HEK293 (cell line): ENCODE measurements around the gene GPR4.

ENCODE experiments used
- EGR2 ChIP-seq: fragments of 450-650 bp; formaldehyde crosslinking; IDR thresholded peaks from 2 replicates; pipeline ENCODE4 v1.5.1; 2016; ENCODE audit warnings: low read depth, missing biosample characterization, missing genetic modification characterization
- INSM2 ChIP-seq: fragments of 450-650 bp; formaldehyde crosslinking; IDR thresholded peaks from 2 replicates; pipeline ENCODE4 v1.5.1; 2016; ENCODE audit warnings: missing biosample characterization, missing genetic modification characterization
- KLF17 ChIP-seq: fragments of 450-650 bp; formaldehyde crosslinking; IDR thresholded peaks from 2 replicates; pipeline ENCODE4 v1.5.1; 2016; ENCODE audit warnings: missing biosample characterization, missing genetic modification characterization
- OVOL3 ChIP-seq: fragments of 450-650 bp; formaldehyde crosslinking; IDR thresholded peaks from 2 replicates; pipeline ENCODE4 v1.5.1; 2016; ENCODE audit warnings: missing biosample characterization, missing genetic modification characterization
- PATZ1 ChIP-seq: fragments of 450-650 bp; formaldehyde crosslinking; IDR thresholded peaks from 2 replicates; pipeline ENCODE4 v1.5.1; 2016; ENCODE audit warnings: missing biosample characterization, missing genetic modification characterization
- RBAK ChIP-seq: fragments of 450-650 bp; formaldehyde crosslinking; IDR thresholded peaks from 2 replicates; pipeline ENCODE4 v1.5.1; 2016; ENCODE audit warnings: missing biosample characterization, missing genetic modification characterization
- ZBTB44 ChIP-seq: fragments of 450-650 bp; IDR thresholded peaks from 2 replicates; pipeline ENCODE4 v1.5.1; 2018; ENCODE audit warnings: missing biosample characterization, mild to moderate bottlenecking, missing genetic modification characterization
- ZFP41 ChIP-seq: fragments of 450-650 bp; formaldehyde crosslinking; IDR thresholded peaks from 2 replicates; pipeline ENCODE4 v1.5.1; 2016; ENCODE audit warnings: missing biosample characterization, missing genetic modification characterization, borderline replicate concordance
- ZFP69B ChIP-seq: fragments of 450-650 bp; formaldehyde crosslinking; IDR thresholded peaks from 2 replicates; pipeline ENCODE4 v1.5.1; 2016; ENCODE audit warnings: missing biosample characterization, missing genetic modification characterization
- ZNF10 ChIP-seq: fragments of 450-650 bp; formaldehyde crosslinking; IDR thresholded peaks from 2 replicates; pipeline ENCODE4 v1.5.1; 2017; ENCODE audit warnings: missing biosample characterization, missing genetic modification characterization
- ZNF155 ChIP-seq: fragments of 450-650 bp; formaldehyde crosslinking; IDR thresholded peaks from 2 replicates; pipeline ENCODE4 v1.5.1; 2016; ENCODE audit warnings: missing biosample characterization, missing genetic modification characterization
- ZNF169 ChIP-seq: fragments of 450-650 bp; formaldehyde crosslinking; IDR thresholded peaks from 2 replicates; pipeline ENCODE4 v1.5.1; 2016; ENCODE audit warnings: missing biosample characterization, missing genetic modification characterization
- ZNF202 ChIP-seq: fragments of 450-650 bp; formaldehyde crosslinking; IDR thresholded peaks from 2 replicates; pipeline ENCODE4 v1.5.1; 2016; ENCODE audit warnings: missing biosample characterization, missing genetic modification characterization, borderline replicate concordance
- ZNF24 ChIP-seq: fragments of 450-650 bp; formaldehyde crosslinking; IDR thresholded peaks from 2 replicates; pipeline ENCODE4 v1.5.1; 2016; ENCODE audit warnings: missing biosample characterization, missing genetic modification characterization
- ZNF324 ChIP-seq: fragments of 450-650 bp; formaldehyde crosslinking; IDR thresholded peaks from 2 replicates; pipeline ENCODE4 v1.5.1; 2016; ENCODE audit warnings: missing biosample characterization, missing genetic modification characterization
- ZNF341 ChIP-seq: fragments of 450-650 bp; formaldehyde crosslinking; IDR thresholded peaks from 2 replicates; pipeline ENCODE4; 2016; ENCODE audit warnings: low read depth, missing biosample characterization, missing genetic modification characterization
- ZNF394 ChIP-seq: fragments of 450-650 bp; formaldehyde crosslinking; IDR thresholded peaks from 2 replicates; pipeline ENCODE4 v1.5.1; 2016; ENCODE audit warnings: missing biosample characterization, missing genetic modification characterization, mild to moderate bottlenecking, moderate library complexity, borderline replicate concordance
- ZNF433 ChIP-seq: fragments of 450-650 bp; formaldehyde crosslinking; IDR thresholded peaks from 2 replicates; pipeline ENCODE4 v1.5.1; 2016; ENCODE audit warnings: missing biosample characterization, missing genetic modification characterization, low read depth
- ZNF544 ChIP-seq: fragments of 450-650 bp; formaldehyde crosslinking; IDR thresholded peaks from 2 replicates; pipeline ENCODE4 v1.5.0; 2017; ENCODE audit warnings: missing biosample characterization, missing genetic modification characterization
- ZNF629 ChIP-seq: fragments of 450-650 bp; formaldehyde crosslinking; IDR thresholded peaks from 2 replicates; pipeline ENCODE4 v1.5.1; 2017; ENCODE audit warnings: missing biosample characterization, missing genetic modification characterization
- ZNF660 ChIP-seq: fragments of 450-650 bp; IDR thresholded peaks from 2 replicates; pipeline ENCODE4 v1.5.1; 2018; ENCODE audit warnings: missing biosample characterization, mild to moderate bottlenecking, missing genetic modification characterization
- ZNF776 ChIP-seq: fragments of 450-650 bp; formaldehyde crosslinking; IDR thresholded peaks from 2 replicates; pipeline ENCODE4 v1.5.0; 2017; ENCODE audit warnings: missing biosample characterization, missing genetic modification characterization, borderline replicate concordance
- TF ChIP-seq, protein P1 (sequence below): fragments of 450-650 bp; formaldehyde crosslinking; IDR thresholded peaks from 2 replicates; pipeline ENCODE4 v1.5.1; 2016; ENCODE audit warnings: missing biosample characterization, missing genetic modification characterization, low read depth
- TF ChIP-seq, protein P2 (sequence below): fragments of 450-650 bp; formaldehyde crosslinking; IDR thresholded peaks from 2 replicates; pipeline ENCODE4 v1.5.1; 2017; ENCODE audit warnings: missing biosample characterization, missing genetic modification characterization
- TF ChIP-seq, protein P3 (sequence below): fragments of 450-650 bp; formaldehyde crosslinking; IDR thresholded peaks from 2 replicates; pipeline ENCODE4 v1.5.1; 2016; ENCODE audit warnings: missing biosample characterization, missing genetic modification characterization

The GPR4 gene

DNA sequence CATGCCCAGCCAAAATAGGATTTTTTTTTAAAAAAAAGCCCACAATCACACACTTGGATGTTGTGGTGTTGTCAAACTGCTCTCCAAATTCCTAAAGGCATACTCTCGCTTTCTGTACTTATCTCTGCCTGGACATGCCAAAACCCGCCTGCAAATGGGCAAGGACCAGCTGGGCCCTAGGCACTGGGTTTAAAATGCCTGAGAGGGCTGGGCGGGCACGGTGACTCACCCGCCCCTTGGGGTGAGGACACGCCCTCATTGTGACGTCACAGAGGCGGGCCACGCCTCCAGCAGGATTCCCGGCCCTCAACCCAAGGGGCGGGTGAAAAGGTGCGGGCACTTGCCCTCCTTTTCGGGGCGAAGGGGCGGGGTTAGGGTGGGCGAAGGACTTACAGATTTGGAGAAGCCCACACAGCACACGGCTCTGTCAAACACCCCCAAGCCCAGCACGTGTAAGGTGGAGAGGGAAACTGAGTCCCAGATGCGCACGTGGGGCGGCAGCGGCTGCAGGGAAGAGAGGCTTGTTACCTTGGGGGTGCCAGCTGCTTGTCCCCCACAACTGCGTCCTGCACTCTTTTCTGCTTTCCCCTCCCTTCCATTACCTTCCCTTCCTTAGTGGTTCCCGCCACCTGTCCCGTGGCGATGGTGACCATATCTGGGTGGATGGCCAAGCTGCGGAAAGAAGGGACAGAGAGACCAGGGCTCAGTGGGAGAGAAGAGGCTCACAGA is 30.6 kb upstream of the GPR4 start (continued):
- TF ChIP-seq, protein P1, sequence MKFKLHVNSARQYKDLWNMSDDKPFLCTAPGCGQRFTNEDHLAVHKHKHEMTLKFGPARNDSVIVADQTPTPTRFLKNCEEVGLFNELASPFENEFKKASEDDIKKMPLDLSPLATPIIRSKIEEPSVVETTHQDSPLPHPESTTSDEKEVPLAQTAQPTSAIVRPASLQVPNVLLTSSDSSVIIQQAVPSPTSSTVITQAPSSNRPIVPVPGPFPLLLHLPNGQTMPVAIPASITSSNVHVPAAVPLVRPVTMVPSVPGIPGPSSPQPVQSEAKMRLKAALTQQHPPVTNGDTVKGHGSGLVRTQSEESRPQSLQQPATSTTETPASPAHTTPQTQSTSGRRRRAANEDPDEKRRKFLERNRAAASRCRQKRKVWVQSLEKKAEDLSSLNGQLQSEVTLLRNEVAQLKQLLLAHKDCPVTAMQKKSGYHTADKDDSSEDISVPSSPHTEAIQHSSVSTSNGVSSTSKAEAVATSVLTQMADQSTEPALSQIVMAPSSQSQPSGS (tag by site-specific recombination), result peak; percentile 93
- TF ChIP-seq OVOL3 (tag by site-specific recombination) (no peak), ZNF169 (tag by site-specific recombination) (no peak), ZNF10 (tag by site-specific recombination) (no peak), EGR2 (tag by site-specific recombination) (no peak), ZNF341 (no peak), ZFP41 (tag by site-specific recombination) (no peak), ZNF433 (tag by site-specific recombination) (no peak), RBAK (tag by site-specific recombination) (no peak), ZNF202 (tag by site-specific recombination) (no peak), ZNF544 (no peak), KLF17 (tag by site-specific recombination) (peak; percentile 85), ZNF394 (tag by site-specific recombination) (no peak), ZBTB44 (no peak), ZFP69B (tag by site-specific recombination) (peak; percentile 88), ZNF660 (tag by site-specific recombination) (peak; percentile 85), PATZ1 (tag by site-specific recombination) (peak; percentile 47; the same call in 1 of the 2 replicates), ZNF155 (tag by site-specific recombination) (no peak), INSM2 (no peak), ZNF776 (tag by site-specific recombination) (no peak), ZNF324 (no peak), ZNF629 (peak; percentile 84), ZNF24 (tag by site-specific recombination) (no peak)
- TF ChIP-seq, protein P2, sequence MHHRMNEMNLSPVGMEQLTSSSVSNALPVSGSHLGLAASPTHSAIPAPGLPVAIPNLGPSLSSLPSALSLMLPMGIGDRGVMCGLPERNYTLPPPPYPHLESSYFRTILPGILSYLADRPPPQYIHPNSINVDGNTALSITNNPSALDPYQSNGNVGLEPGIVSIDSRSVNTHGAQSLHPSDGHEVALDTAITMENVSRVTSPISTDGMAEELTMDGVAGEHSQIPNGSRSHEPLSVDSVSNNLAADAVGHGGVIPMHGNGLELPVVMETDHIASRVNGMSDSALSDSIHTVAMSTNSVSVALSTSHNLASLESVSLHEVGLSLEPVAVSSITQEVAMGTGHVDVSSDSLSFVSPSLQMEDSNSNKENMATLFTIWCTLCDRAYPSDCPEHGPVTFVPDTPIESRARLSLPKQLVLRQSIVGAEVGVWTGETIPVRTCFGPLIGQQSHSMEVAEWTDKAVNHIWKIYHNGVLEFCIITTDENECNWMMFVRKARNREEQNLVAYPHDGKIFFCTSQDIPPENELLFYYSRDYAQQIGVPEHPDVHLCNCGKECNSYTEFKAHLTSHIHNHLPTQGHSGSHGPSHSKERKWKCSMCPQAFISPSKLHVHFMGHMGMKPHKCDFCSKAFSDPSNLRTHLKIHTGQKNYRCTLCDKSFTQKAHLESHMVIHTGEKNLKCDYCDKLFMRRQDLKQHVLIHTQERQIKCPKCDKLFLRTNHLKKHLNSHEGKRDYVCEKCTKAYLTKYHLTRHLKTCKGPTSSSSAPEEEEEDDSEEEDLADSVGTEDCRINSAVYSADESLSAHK (tag by site-specific recombination), result no peak
- TF ChIP-seq, protein P3, sequence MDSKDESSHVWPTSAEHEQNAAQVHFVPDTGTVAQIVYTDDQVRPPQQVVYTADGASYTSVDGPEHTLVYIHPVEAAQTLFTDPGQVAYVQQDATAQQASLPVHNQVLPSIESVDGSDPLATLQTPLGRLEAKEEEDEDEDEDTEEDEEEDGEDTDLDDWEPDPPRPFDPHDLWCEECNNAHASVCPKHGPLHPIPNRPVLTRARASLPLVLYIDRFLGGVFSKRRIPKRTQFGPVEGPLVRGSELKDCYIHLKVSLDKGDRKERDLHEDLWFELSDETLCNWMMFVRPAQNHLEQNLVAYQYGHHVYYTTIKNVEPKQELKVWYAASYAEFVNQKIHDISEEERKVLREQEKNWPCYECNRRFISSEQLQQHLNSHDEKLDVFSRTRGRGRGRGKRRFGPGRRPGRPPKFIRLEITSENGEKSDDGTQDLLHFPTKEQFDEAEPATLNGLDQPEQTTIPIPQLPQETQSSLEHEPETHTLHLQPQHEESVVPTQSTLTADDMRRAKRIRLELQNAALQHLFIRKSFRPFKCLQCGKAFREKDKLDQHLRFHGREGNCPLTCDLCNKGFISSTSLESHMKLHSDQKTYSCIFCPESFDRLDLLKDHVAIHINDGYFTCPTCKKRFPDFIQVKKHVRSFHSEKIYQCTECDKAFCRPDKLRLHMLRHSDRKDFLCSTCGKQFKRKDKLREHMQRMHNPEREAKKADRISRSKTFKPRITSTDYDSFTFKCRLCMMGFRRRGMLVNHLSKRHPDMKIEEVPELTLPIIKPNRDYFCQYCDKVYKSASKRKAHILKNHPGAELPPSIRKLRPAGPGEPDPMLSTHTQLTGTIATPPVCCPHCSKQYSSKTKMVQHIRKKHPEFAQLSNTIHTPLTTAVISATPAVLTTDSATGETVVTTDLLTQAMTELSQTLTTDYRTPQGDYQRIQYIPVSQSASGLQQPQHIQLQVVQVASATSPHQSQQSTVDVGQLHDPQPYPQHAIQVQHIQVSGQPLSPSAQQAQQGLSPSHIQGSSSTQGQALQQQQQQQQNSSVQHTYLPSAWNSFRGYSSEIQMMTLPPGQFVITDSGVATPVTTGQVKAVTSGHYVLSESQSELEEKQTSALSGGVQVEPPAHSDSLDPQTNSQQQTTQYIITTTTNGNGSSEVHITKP (tag by site-specific recombination), result peak; percentile 47; the same call in 1 of the 2 replicates
